Gastrocnemius medialis (tissue), 4 donors: ENCODE results near the gene FABP7. TPM values are rescaled to one million over a fixed set of nuclear protein-coding genes. Genes with fewer than 3 reads are reported as not detected.

Experiments used
- ATAC-seq, 2 donors: fragments of 150-250 bp; one replicate each; pipeline ENCODE4 v1.9.1; 2016
- DNase-seq, 2 donors: peaks; one replicate each; pipeline ENCODE4 v3.0.0-alpha.2; 2019
- H3K27ac ChIP-seq, 4 donors: fragments of 200-600 bp; sonication (generic); 1 replicate in 1 of 4; 2 replicates in 3 of 4; pipeline ENCODE4 v1.5.1; 2016 to 2018; ENCODE audit warnings: mild to moderate bottlenecking in 2 of 4, moderate library complexity in 1 of 4
- H3K27me3 ChIP-seq, 3 donors: fragments of 200-600 bp; sonication (generic) in 2 of 3; 1 replicate in 1 of 3; 2 replicates in 2 of 3; pipeline versions ENCODE4 v1.5.1 to v1.6.0; 2016 to 2019; ENCODE audit warnings: mild to moderate bottlenecking in 1 of 3, moderate library complexity in 1 of 3
- H3K36me3 ChIP-seq, 2 donors: fragments of 200-600 bp; sonication (generic) in 1 of 2; one replicate each; pipeline ENCODE4 v1.5.1; 2017 to 2018
- H3K4me1 ChIP-seq, 2 donors: fragments of 200-600 bp; sonication (generic) in 1 of 2; one replicate each; pipeline ENCODE4 v1.5.1; 2016 to 2017; ENCODE audit warnings: mild to moderate bottlenecking in 2 of 2
- H3K4me3 ChIP-seq, 4 donors: fragments of 200-600 bp; sonication (generic) in 3 of 4; 1 replicate in 1 of 4; 2 replicates in 3 of 4; pipeline ENCODE4 v1.5.1; 2016 to 2019; ENCODE audit warnings: mild to moderate bottlenecking in 2 of 4
- H3K9me3 ChIP-seq, 3 donors: fragments of 200-600 bp; sonication (generic) in 2 of 3; 1 replicate in 1 of 3; 2 replicates in 2 of 3; pipeline ENCODE4 v1.5.1; 2016 to 2019
- POLR2A ChIP-seq, 2 donors: fragments of 450-650 bp; IDR thresholded peaks; one replicate each; pipeline ENCODE4 v1.6.1; 2017; ENCODE audit warnings: antibody characterized with exemption in 2 of 2, mild to moderate bottlenecking in 2 of 2, moderate library complexity in 2 of 2
- in situ Hi-C, 4 donors: fragments of 200-750 bp; cut with MboI; loops; one replicate each; pipeline versions ENCODE4 v1.15.0 to v1.8.0; 2017; ENCODE audit warnings: low sequenced_read_pairs in 4 of 4
- intact Hi-C: fragments of 100-400 bp; cut with DNase I; formaldehyde crosslinking; loops from one replicate; pipeline ENCODE4 v1.15.1; 2023; ENCODE audit warnings: low total_unique reads
- total RNA-seq, 4 donors: library from RNA; depleted of rRNA; stranded (reverse); fragments of >200 nt; gene quantifications; one replicate each; pipeline versions ENCODE4 v1.1.0 to v1.2.3, GENCODE V29; 2016
- TF ChIP-seq, protein P1 (sequence below), 5 experiments: fragments of 450-650 bp in 3 of 5; fragments of 200-600 bp in 2 of 5; sonication (generic) in 2 of 5; IDR thresholded peaks in 4 of 5; conservative IDR thresholded peaks in 1 of 5; 1 replicate in 4 of 5; 2 replicates in 1 of 5; pipeline ENCODE4 v1.5.1; 2016 to 2019; ENCODE audit warnings: antibody characterized with exemption in 5 of 5, mild to moderate bottlenecking in 3 of 5, moderate library complexity in 3 of 5

Gene FABP7
- total RNA-seq, 4 donors from 2014 or later, result 0.51 to 21.0 (median 5.9) TPM

DNA sequence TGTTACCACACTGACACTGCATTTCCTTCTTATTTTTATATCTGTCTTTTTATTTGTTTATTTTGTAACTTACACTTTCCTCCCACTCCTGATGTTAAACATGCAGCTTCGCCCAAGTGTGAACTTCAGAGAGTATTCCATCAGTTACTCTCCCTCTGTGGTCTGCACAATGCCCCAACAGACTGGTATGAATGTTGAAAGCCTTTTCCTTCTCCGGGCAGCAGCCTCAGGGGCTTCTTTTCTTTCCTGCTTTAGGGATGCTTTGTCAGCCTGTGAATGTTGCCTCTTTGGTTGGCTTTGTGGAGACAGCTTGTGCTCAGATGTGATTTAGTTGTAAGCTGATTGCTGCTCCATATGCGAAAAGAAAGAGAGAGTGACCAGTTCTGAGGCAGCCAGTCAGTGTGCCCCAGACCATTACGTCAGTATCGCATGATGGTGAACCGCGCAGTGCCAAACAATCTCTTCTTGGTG is 53.5 kb downstream of the FABP7 start:
- ATAC-seq (no peak), DNase-seq (no peak)
- Histone ChIP-seq H3K9me3 (no peaks in the 10 kb centered on the region), H3K36me3 (no peaks in the 10 kb centered on the region), H3K27me3 (no peaks in the 10 kb centered on the region), H3K4me3 (no peak overlapping the region), H3K4me1 (no peaks in the 10 kb centered on the region), H3K27ac (no peak overlapping the region)
- in situ Hi-C loops (no loop called here), intact Hi-C loops (no loop called here)
- TF ChIP-seq, protein P1, sequence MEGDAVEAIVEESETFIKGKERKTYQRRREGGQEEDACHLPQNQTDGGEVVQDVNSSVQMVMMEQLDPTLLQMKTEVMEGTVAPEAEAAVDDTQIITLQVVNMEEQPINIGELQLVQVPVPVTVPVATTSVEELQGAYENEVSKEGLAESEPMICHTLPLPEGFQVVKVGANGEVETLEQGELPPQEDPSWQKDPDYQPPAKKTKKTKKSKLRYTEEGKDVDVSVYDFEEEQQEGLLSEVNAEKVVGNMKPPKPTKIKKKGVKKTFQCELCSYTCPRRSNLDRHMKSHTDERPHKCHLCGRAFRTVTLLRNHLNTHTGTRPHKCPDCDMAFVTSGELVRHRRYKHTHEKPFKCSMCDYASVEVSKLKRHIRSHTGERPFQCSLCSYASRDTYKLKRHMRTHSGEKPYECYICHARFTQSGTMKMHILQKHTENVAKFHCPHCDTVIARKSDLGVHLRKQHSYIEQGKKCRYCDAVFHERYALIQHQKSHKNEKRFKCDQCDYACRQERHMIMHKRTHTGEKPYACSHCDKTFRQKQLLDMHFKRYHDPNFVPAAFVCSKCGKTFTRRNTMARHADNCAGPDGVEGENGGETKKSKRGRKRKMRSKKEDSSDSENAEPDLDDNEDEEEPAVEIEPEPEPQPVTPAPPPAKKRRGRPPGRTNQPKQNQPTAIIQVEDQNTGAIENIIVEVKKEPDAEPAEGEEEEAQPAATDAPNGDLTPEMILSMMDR (IDR thresholded peaks at IDR 0.05 in 4 of 5, conservative IDR thresholded peaks at IDR 0.05 in 1 of 5), result no peak
- no peak for TF ChIP-seq POLR2A (IDR thresholded peaks at IDR 0.05)

Other genes with a start within 250 kb of the FABP7 start
- gene PKIB, start 169.3 kb upstream of the FABP7 start, total RNA-seq, result 1 to 10 TPM in 2 of 4 donors, under 1 TPM in 2; 0.64 to 1.1 (median 0.97) TPM
- gene SMPDL3A, start 9.5 kb downstream of the FABP7 start, total RNA-seq, result 10 to 100 TPM; 18.4 to 38.4 (median 32.6) TPM
- gene CLVS2, start 216.5 kb downstream of the FABP7 start, total RNA-seq, result under 1 TPM; 0.20 to 0.88 (median 0.61) TPM